GM12891 (cell line): ENCODE measurements around the gene OPCML.

Experiments used
- DNase-seq: peaks from one replicate; pipeline ENCODE4 v3.0.0; 2011; ENCODE audit warnings: low spot score; ENCODE audit not compliant: insufficient read length
- FAIRE-seq: peaks from 2 replicates; lab custom pipeline; 2011; peaks lifted over from hg19 to GRCh38; lab: Jason Lieb, UNC
- PAX5 ChIP-seq: IDR thresholded peaks from 2 replicates; pipeline ENCODE4 v1.6.1; 2011; ENCODE audit warnings: low read length, moderate library complexity, mild to moderate bottlenecking; ENCODE audit not compliant: insufficient read depth, severe bottlenecking
- POLR2A ChIP-seq: IDR thresholded peaks from 2 replicates; pipeline ENCODE4 v1.6.1; 2011; ENCODE audit warnings: low read depth, low read length, control low read depth
- POLR2AphosphoS5 ChIP-seq: IDR thresholded peaks from 2 replicates; pipeline ENCODE4 v1.6.1; 2011; ENCODE audit warnings: low read depth, low read length, control low read depth
- POU2F2 ChIP-seq: IDR thresholded peaks from 2 replicates; pipeline ENCODE4 v1.6.1; 2011; ENCODE audit warnings: low read depth, mild to moderate bottlenecking, control low read depth, low read length, moderate library complexity
- SPI1 ChIP-seq: IDR thresholded peaks from 2 replicates; pipeline ENCODE4 v1.6.1; 2011; ENCODE audit warnings: low read depth, low read length, control low read depth
- TAF1 ChIP-seq: IDR thresholded peaks from 2 replicates; pipeline ENCODE4 v1.6.1; 2011; ENCODE audit warnings: low read depth, low read length, control low read depth

OPCML gene

GRCh38 chr11:132717824-132718223, 814.5 kb downstream of the OPCML start:
- DNase-seq (no peak), FAIRE-seq (no peak)
- no peak for TF ChIP-seq POU2F2
- no peak for TF ChIP-seq PAX5
- TF ChIP-seq POLR2A: no peak
- TF ChIP-seq POLR2AphosphoS5: no peak
- no peak for TF ChIP-seq TAF1
- no peak for TF ChIP-seq SPI1

- DNase-seq (no peak), FAIRE-seq (no peak)
- TF ChIP-seq PAX5: no peak
- TF ChIP-seq POLR2A: no peak
- TF ChIP-seq TAF1: no peak
- TF ChIP-seq POU2F2: no peak
- TF ChIP-seq SPI1: no peak
- TF ChIP-seq POLR2AphosphoS5: no peak
Observed at GRCh38 chr11:132716037-132716436, 816.3 kb downstream of the OPCML start.

GRCh38 chr11:132714859-132715440, 817.4 kb downstream of the OPCML start:
- no peak for FAIRE-seq
- no peak for DNase-seq
- TF ChIP-seq POLR2A (no peak), PAX5 (no peak), POLR2AphosphoS5 (no peak), SPI1 (no peak), TAF1 (no peak), POU2F2 (no peak)

- FAIRE-seq: no peak
- TF ChIP-seq PAX5 (no peak), SPI1 (no peak), POLR2AphosphoS5 (no peak), TAF1 (no peak), POU2F2 (no peak), POLR2A (no peak)
- DNase-seq: no peak
Observed at GRCh38 chr11:132712466-132712865, 819.8 kb downstream of the OPCML start.

GRCh38 chr11:132704781-132705375, 827.4 kb downstream of the OPCML start:
- FAIRE-seq (no peak), DNase-seq (no peak)
- no peak for TF ChIP-seq POLR2A
- TF ChIP-seq POLR2AphosphoS5: no peak
- no peak for TF ChIP-seq POU2F2
- TF ChIP-seq TAF1: no peak
- TF ChIP-seq SPI1: no peak
- TF ChIP-seq PAX5: no peak

- DNase-seq (no peak), FAIRE-seq (no peak)
- no peak for TF ChIP-seq POU2F2
- no peak for TF ChIP-seq POLR2A
- no peak for TF ChIP-seq TAF1
- TF ChIP-seq SPI1: no peak
- no peak for TF ChIP-seq PAX5
- no peak for TF ChIP-seq POLR2AphosphoS5
Observed at GRCh38 chr11:132692891-132693290, 839.4 kb downstream of the OPCML start.

GRCh38 chr11:132691848-132692550, 840.3 kb downstream of the OPCML start:
- TF ChIP-seq POU2F2: no peak
- no peak for TF ChIP-seq POLR2A
- TF ChIP-seq PAX5: no peak
- TF ChIP-seq POLR2AphosphoS5: no peak
- TF ChIP-seq TAF1: no peak
- no peak for TF ChIP-seq SPI1
- no peak for FAIRE-seq
- no peak for DNase-seq

- TF ChIP-seq POU2F2: no peak
- no peak for TF ChIP-seq POLR2A
- DNase-seq: no peak
- no peak for FAIRE-seq
Observed at GRCh38 chr11:132686886-132687285, 845.4 kb downstream of the OPCML start.

GRCh38 chr11:132685174-132685611, 847.1 kb downstream of the OPCML start:
- TF ChIP-seq TAF1 (no peak), SPI1 (no peak), POLR2AphosphoS5 (no peak), POLR2A (no peak), PAX5 (no peak), POU2F2 (no peak)
- no peak for DNase-seq

GRCh38 chr11:132683602-132684001, 848.7 kb downstream of the OPCML start:
- no peak for FAIRE-seq
- TF ChIP-seq POLR2AphosphoS5: no peak
- TF ChIP-seq PAX5: no peak
- no peak for TF ChIP-seq SPI1
- TF ChIP-seq POLR2A: no peak
- no peak for TF ChIP-seq POU2F2
- no peak for TF ChIP-seq TAF1
- DNase-seq: no peak

More at GRCh38 chr11:132685174-132685611, 847.1 kb downstream of the OPCML start:
- FAIRE-seq: no peak
